D341Med (cell line): ENCODE results near the gene CCDC12.

ENCODE experiments used
- DNase-seq: peaks from one replicate; pipeline ENCODE4 v3.0.0; 2012; ENCODE audit warnings: low spot score

The CCDC12 gene

GRCh38 chr3:47007482-47008233, 31.1 kb upstream of the CCDC12 start:
- no peak for DNase-seq

- no peak for DNase-seq
These were observed 30.5 kb upstream of the CCDC12 start for GRCh38 chr3:47007001-47007400.

GRCh38 chr3:47006145-47006651, 29.7 kb upstream of the CCDC12 start:
- no peak for DNase-seq

- DNase-seq, result no peak
These were observed 28.9 kb upstream of the CCDC12 start for GRCh38 chr3:47005212-47006144.

- no peak for DNase-seq
These were observed 28.0 kb upstream of the CCDC12 start for GRCh38 chr3:47004369-47005211.

DNA sequence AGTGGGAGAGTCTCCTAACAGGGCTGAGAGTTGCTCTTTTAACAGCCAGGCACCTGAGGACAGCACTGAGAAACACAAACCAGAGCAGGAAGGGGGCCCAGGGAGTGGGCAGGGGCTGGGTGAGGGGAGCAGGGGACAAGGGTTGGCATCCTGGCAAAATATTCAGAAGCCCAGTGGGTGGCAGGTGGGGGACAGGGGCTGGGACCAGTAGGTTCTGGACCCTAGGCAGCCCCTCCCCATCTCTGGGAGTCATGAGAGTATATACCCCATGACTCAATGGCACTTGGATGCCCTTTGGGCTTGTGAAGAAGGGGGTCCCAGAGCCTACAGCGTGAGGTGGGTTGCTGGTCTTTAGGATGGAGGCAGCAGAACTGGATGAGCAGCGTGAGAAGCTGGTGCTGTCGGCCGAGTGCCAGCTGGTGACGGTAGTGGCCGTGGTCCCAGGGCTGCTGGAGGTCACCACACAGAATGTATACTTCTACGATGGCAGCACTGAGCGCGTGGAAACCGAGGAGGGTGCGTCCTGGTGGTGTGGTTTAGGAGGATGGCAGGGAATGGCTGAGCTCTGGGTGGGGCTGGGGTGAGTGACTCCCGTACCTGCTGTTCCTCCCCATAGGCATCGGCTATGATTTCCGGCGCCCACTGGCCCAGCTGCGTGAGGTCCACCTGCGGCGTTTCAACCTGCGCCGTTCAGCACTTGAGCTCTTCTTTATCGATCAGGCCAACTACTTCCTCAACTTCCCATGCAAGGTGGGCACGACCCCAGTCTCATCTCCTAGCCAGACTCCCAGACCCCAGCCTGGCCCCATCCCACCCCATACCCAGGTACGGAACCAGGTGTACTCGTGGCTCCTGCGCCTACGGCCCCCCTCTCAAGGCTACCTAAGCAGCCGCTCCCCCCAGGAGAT, 27.2 kb upstream of the CCDC12 start:
- no peak for DNase-seq

GRCh38 chr3:47003056-47003410, 26.5 kb upstream of the CCDC12 start:
- DNase-seq, result no peak

- no peak for DNase-seq
These were observed 25.9 kb upstream of the CCDC12 start for GRCh38 chr3:47002171-47003055.

- no peak for DNase-seq
These were observed 25.2 kb upstream of the CCDC12 start for GRCh38 chr3:47001731-47002170.

DNA sequence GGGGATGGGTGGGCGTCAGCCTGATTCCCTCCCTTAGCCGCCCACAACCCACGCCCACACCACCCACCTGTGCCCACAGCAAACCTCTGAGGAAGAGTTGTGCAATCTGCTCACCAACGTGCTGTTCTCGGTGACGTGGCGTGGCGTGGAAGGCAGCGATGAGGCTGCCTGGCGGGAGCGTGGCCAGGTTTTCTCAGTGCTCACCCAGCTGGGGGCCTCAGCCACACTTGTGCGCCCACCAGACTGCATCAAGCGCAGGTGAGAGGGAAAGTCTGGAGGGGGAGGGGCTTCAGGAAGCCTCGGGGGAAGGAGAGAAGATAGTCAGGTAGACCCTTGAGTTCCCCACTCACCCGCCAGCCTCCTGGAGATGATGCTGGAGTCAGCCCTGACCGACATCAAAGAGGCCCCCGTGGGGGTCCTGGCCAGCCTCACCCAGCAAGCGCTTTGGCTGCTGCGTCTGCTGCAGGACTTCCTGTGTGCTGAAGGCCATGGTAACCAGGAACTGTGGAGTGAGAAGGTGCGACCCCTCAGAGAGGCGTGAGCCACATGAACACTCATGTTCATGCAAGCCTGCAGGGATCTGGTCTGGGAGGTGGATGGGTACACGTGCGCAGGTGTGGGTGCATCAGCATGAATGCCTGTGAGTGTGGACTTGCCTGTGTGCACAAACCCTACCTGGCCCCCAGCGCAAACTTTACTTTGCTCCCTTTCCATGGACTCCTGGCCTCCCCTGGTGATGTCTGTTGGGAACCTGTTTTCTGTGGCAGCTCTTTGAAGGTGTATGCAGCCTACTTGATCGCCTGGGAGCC, 24.6 kb upstream of the CCDC12 start:
- DNase-seq, result no peak

DNA sequence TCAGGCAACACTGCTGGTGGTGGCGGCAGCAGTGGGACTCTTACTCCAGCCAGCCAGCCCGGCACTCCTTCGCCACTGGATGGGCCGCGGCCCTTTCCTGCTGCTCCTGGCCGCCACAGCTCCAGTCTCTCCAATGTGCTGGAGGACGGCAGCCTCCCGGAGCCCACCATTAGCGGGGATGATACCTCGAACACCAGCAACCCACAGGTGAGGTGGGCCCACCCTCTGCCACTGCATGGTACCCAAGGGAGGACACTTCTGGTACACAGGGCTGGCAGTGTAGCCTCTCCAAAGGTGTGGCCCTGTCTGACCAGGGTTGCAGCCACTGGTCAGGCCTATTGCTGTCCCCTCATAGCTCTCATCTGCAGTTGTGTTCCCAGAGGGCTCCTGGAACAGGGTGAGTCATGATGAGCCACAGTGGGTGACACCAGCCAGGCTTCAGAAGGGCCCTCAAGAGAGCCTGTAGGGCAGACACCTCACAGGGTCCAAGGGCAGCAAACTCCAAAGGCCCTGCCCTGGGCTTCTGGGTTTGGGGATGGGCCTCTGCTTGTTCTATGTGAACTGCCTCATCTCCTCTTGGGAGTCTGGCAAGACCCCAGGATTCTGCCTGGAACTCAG, 23.8 kb upstream of the CCDC12 start:
- no peak for DNase-seq

DNA sequence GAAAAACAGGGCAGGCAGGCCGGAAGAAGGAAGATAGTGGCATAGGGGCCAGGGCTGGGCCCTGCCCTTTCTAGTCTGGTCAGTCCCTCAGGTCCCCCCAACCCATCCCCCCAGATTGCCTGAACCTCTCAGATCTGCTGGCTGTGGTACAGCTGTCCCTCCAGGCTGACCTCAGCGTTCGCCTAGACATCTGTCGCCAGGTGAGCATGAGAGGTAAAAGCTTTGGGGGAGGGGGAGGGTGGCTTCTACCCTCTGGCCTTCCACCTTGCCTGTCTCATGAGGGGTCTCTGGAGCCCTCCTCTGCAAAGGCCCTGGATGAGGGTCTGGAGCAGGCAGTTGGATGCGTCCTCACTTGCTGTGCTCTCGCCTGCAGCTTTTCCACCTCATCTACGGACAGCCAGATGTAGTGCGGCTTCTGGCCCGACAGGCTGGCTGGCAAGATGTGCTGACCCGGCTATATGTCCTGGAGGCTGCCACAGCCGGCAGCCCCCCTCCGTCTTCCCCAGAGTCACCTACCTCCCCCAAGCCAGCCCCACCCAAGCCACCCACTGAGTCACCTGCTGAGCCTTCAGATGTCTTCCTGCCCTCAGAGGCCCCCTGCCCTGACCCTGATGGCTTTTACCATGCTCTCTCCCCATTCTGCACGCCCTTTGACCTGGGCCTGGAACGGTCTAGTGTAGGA, 23.1 kb upstream of the CCDC12 start:
- no peak for DNase-seq

GRCh38 chr3:46998852-46999515, 22.4 kb upstream of the CCDC12 start:
- DNase-seq, result no peak

DNA sequence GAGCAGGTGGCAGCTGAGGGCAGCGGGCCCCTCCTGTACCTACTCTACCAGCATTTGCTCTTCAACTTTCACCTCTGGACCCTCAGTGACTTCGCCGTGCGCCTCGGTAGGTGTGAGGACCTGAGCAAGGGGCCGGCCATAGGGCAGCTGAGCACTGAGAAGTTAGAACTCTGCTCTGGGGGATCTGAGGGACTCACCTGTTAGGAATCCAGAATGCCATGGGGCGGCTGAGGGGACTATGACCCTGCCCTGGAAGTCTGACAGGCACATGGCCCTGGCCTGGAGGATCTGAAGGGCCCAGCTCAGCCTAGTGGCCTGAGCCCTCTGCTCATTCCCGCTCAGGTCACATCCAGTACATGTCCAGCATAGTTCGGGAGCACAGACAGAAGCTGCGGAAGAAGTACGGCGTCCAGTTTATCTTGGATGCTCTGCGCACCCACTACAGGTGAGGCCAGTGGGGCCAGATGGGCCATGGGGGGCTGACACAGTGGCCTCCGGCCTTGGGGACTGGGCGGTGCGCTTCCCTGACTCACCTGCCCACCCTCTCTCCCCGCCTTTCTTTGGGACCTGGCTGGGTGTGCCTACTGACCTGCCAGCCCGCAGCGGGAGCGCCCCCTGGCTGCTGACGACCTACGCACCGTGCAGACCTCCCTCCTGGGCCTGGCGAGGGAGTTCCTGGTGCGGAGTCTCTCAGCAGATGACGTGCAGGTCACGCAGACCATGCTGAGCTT, 21.7 kb upstream of the CCDC12 start:
- peak; percentile 89 for DNase-seq

- DNase-seq, result no peak
These were observed 21.0 kb upstream of the CCDC12 start for GRCh38 chr3:46997453-46998091.
